Esophagus muscularis mucosa (tissue), 4 donors: ENCODE results near the gene PSMD6. TPM values are rescaled to one million over a fixed set of nuclear protein-coding genes. Genes with fewer than 3 reads are reported as not detected.

Source experiments
- DNase-seq: peaks from one replicate; pipeline ENCODE4 v3.0.0-alpha.2; 2017; ENCODE audit errors: extremely low spot score
- H3K27ac ChIP-seq, 4 donors: fragments of 200-600 bp; sonication (generic); replicated peaks in 1 of 4; 1 replicate in 3 of 4; 2 replicates in 1 of 4; pipeline ENCODE4 v1.5.1; 2016 to 2019; ENCODE audit warnings: mild to moderate bottlenecking in 1 of 4
- H3K27me3 ChIP-seq, 4 donors: fragments of 200-600 bp; sonication (generic); one replicate each; pipeline versions ENCODE4 v1.5.1 to v1.6.0; 2016 to 2019
- H3K36me3 ChIP-seq, 4 donors: fragments of 200-600 bp; sonication (generic); one replicate each; pipeline ENCODE4 v1.5.1; 2016 to 2019
- H3K4me1 ChIP-seq, 4 donors: fragments of 200-600 bp; sonication (generic); one replicate each; pipeline ENCODE4 v1.5.1; 2016 to 2019
- H3K4me3 ChIP-seq, 4 donors: fragments of 200-600 bp; sonication (generic); 1 replicate in 2 of 4; 2 replicates in 2 of 4; pipeline ENCODE4 v1.5.1; 2016 to 2019; ENCODE audit warnings: mild to moderate bottlenecking in 4 of 4, moderate library complexity in 1 of 4
- H3K9me3 ChIP-seq, 4 donors: fragments of 200-600 bp; sonication (generic); 1 replicate in 3 of 4; 2 replicates in 1 of 4; pipeline ENCODE4 v1.5.1; 2016 to 2019
- EP300 ChIP-seq: sonication (generic); formaldehyde crosslinking; IDR thresholded peaks from one replicate; pipeline ENCODE4 v1.6.1; 2017; ENCODE audit warnings: antibody characterized with exemption
- POLR2A ChIP-seq: fragments of 450-650 bp; IDR thresholded peaks from one replicate; pipeline ENCODE4 v1.6.1; 2017; ENCODE audit warnings: antibody characterized with exemption, moderate library complexity, mild to moderate bottlenecking, low read depth
- POLR2AphosphoS5 ChIP-seq, 2 donors: sonication (generic); formaldehyde crosslinking; IDR thresholded peaks; one replicate each; pipeline ENCODE4 v1.6.1; 2017; ENCODE audit warnings: antibody characterized with exemption in 2 of 2
- WGBS: methylation state at CpG from one replicate; pipeline ENCODE4 v1.1.5; 2018; 5-methylcytosine and 5-hydroxymethylcytosine counted together
- intact Hi-C: fragments of 100-400 bp; cut with DNase I; formaldehyde crosslinking; loops from one replicate; pipeline ENCODE4 v1.15.1; 2023
- total RNA-seq, 4 donors: library from RNA; depleted of rRNA; stranded (reverse); fragments of >200 nt; gene quantifications; one replicate each; pipeline versions ENCODE4 v1.1.0 to v1.2.1, GENCODE V29; 2016
- TF ChIP-seq, protein P1 (sequence below), 3 experiments: fragments of 200-600 bp in 2 of 3; fragments of 450-650 bp in 1 of 3; sonication (generic) in 2 of 3; IDR thresholded peaks; one replicate each; pipeline ENCODE4 v1.5.1; 2017 to 2019; ENCODE audit warnings: antibody characterized with exemption in 3 of 3, mild to moderate bottlenecking in 2 of 3, moderate library complexity in 1 of 3

Gene PSMD6
- total RNA-seq, 4 donors from 2014 or later: 64.5 to 78.2 (median 70.7) TPM

- intact Hi-C loops: no loop called here
- Histone ChIP-seq H3K4me1 (no peaks in the 10 kb centered on the region), H3K36me3 (no peaks in the 10 kb centered on the region), H3K27me3 (no peaks in the 10 kb centered on the region), H3K27ac (no peak overlapping the region), H3K4me3 (no peak overlapping the region), H3K9me3 (no peaks in the 10 kb centered on the region)
- 83% methylated on average over 7 of the region's 7 CpGs for WGBS
- no peak for DNase-seq
- no peak for TF ChIP-seq POLR2AphosphoS5 (IDR thresholded peaks at IDR 0.05)
- TF ChIP-seq EP300: no peak
- TF ChIP-seq, protein P1, sequence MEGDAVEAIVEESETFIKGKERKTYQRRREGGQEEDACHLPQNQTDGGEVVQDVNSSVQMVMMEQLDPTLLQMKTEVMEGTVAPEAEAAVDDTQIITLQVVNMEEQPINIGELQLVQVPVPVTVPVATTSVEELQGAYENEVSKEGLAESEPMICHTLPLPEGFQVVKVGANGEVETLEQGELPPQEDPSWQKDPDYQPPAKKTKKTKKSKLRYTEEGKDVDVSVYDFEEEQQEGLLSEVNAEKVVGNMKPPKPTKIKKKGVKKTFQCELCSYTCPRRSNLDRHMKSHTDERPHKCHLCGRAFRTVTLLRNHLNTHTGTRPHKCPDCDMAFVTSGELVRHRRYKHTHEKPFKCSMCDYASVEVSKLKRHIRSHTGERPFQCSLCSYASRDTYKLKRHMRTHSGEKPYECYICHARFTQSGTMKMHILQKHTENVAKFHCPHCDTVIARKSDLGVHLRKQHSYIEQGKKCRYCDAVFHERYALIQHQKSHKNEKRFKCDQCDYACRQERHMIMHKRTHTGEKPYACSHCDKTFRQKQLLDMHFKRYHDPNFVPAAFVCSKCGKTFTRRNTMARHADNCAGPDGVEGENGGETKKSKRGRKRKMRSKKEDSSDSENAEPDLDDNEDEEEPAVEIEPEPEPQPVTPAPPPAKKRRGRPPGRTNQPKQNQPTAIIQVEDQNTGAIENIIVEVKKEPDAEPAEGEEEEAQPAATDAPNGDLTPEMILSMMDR (IDR thresholded peaks at IDR 0.05): no peak
Observed at GRCh38 chr3:64047787-64048186, 24.5 kb upstream of the PSMD6 start.

DNA sequence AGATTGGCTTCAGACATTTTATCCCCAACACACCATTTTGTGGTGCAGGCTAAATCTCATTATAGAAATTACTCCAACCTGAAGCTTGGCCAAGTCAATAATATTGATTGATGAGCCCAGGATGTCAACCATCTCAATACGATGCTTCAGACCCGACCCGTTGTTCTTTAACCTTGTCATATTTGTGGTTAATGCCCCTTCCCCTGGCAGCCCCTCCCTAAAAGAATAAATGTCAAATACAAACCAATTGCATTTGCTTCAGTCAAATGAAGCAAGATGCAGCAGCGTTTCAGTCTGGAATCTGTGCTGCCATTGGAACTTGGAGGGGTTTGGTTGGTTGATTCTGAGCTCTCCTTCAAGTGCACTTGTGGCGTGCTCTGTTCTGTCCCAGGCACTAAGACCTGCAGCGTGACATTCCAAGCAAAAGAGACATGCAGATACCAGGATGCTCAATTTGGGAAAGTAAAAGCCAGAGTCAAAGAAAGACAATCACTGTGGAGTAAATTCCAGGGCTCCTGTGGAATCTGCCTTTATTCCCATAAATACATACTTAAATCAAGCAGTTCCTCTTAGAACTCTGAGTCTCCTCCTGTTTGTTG lies 23.8 kb upstream of the PSMD6 start:
- Histone ChIP-seq H3K4me3 (no peak overlapping the region), H3K9me3 (no peaks in the 10 kb centered on the region), H3K27ac (no peak overlapping the region), H3K36me3 (no peaks in the 10 kb centered on the region), H3K4me1 (no peaks in the 10 kb centered on the region), H3K27me3 (no peaks in the 10 kb centered on the region)
- TF ChIP-seq POLR2AphosphoS5 (IDR thresholded peaks at IDR 0.05): no peak
- TF ChIP-seq, protein P1 (IDR thresholded peaks at IDR 0.05): no peak
- no peak for TF ChIP-seq EP300
- no peak for TF ChIP-seq POLR2A
- DNase-seq: no peak
- WGBS: 72% methylated on average over 6 of the region's 6 CpGs
- intact Hi-C loops: no loop called here

- Histone ChIP-seq H3K4me1 (no peaks in the 10 kb centered on the region), H3K27ac (no peak overlapping the region), H3K4me3 (no peak overlapping the region), H3K27me3 (no peaks in the 10 kb centered on the region), H3K9me3 (no peaks in the 10 kb centered on the region), H3K36me3 (no peaks in the 10 kb centered on the region)
- TF ChIP-seq POLR2AphosphoS5 (IDR thresholded peaks at IDR 0.05) (no peak), POLR2A (no peak)
- TF ChIP-seq, protein P1 (IDR thresholded peaks at IDR 0.05): no peak
- WGBS: 85% methylated on average over 3 of the region's 3 CpGs
- intact Hi-C loops: no loop called here
- DNase-seq: no peak
Observed at GRCh38 chr3:64046592-64046991, 23.3 kb upstream of the PSMD6 start.

DNA sequence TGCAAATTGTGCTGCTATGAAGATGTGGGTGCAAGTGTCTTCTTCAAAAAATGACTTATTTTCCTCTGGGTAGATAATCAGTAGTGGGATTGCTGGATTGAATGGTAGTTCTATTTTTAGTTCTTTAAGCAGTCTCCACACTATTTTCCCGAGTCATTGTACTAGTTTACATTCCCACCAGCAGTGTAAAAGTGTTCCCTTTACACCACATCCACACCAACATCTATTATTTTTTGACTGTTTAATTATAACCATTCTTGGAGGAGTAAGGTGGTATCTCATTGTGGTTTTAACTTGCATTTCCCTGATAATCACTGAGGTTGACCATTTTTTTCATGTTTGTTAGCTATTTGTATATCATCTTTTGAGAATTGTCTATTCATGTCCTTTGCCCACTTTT lies 19.7 kb upstream of the PSMD6 start:
- H3K27me3 ChIP-seq: no peaks in the 10 kb centered on the region
- H3K4me3 ChIP-seq: no peak overlapping the region
- intact Hi-C loops: no loop called here
- no peak overlapping the region for H3K27ac ChIP-seq
- H3K9me3 ChIP-seq: no peaks in the 10 kb centered on the region
- TF ChIP-seq POLR2AphosphoS5 (IDR thresholded peaks at IDR 0.05): no peak
- TF ChIP-seq EP300: no peak
- no peak for TF ChIP-seq POLR2A
- TF ChIP-seq, protein P1 (IDR thresholded peaks at IDR 0.05): no peak
- DNase-seq: no peak
- WGBS: 68% methylated on average over 1 of the region's 1 CpG
- H3K36me3 ChIP-seq: no peaks in the 10 kb centered on the region
- H3K4me1 ChIP-seq: no peaks in the 10 kb centered on the region
